DMS79 treated with DMSO at 0.1 percent for 48 hours (cell line): ENCODE measurements around the gene TRABD2B.

Experiments used
- DNase-seq: peaks from one replicate; lab custom pipeline; 2025; lab: John Stamatoyannopoulos, UW

The TRABD2B gene

GRCh38 chr1:47850451-47850850 is 146.7 kb downstream of the TRABD2B start:
- DNase-seq = no peak

- DNase-seq = no peak
Observed at GRCh38 chr1:47849591-47850261, 147.5 kb downstream of the TRABD2B start.

GRCh38 chr1:47849005-47849521 is 148.1 kb downstream of the TRABD2B start:
- DNase-seq = no peak

GRCh38 chr1:47847763-47848162 is 149.4 kb downstream of the TRABD2B start:
- no peak for DNase-seq

GRCh38 chr1:47844558-47844955 is 152.6 kb downstream of the TRABD2B start:
- no peak for DNase-seq

- no peak for DNase-seq
Observed at GRCh38 chr1:47843781-47844557, 153.2 kb downstream of the TRABD2B start.

- no peak for DNase-seq
Observed at GRCh38 chr1:47843059-47843458, 154.1 kb downstream of the TRABD2B start.

- DNase-seq = no peak
Observed at GRCh38 chr1:47842228-47842919, 154.8 kb downstream of the TRABD2B start.

- DNase-seq = no peak
Observed at GRCh38 chr1:47841356-47841755, 155.8 kb downstream of the TRABD2B start.

- no peak for DNase-seq
Observed at GRCh38 chr1:47840393-47841190, 156.6 kb downstream of the TRABD2B start.

GRCh38 chr1:47839433-47839760 is 157.8 kb downstream of the TRABD2B start:
- no peak for DNase-seq

- DNase-seq = no peak
Observed at GRCh38 chr1:47838562-47839432, 158.4 kb downstream of the TRABD2B start.

- no peak for DNase-seq
Observed at GRCh38 chr1:47837866-47838561, 159.2 kb downstream of the TRABD2B start.

- DNase-seq = no peak
Observed at GRCh38 chr1:47837056-47837830, 159.9 kb downstream of the TRABD2B start.

GRCh38 chr1:47835409-47835808 is 161.8 kb downstream of the TRABD2B start:
- no peak for DNase-seq

GRCh38 chr1:47834326-47834725 is 162.9 kb downstream of the TRABD2B start:
- DNase-seq = no peak

- DNase-seq = no peak
Observed at GRCh38 chr1:47830641-47831333, 166.4 kb downstream of the TRABD2B start.

GRCh38 chr1:47830021-47830420 is 167.2 kb downstream of the TRABD2B start:
- DNase-seq = no peak

- DNase-seq = no peak
Observed at GRCh38 chr1:47828978-47829377, 168.2 kb downstream of the TRABD2B start.
